OCI-LY7 (cell line): Measurements from ENCODE around the gene MOB3B. TPM values are rescaled to one million over a fixed set of nuclear protein-coding genes. Genes with fewer than 3 reads are reported as not detected.

Source experiments
- BruUV-seq: library from RNA; stranded (reverse); fragments of 400-500 nt; replicated peaks from 2 replicates; lab custom pipeline; 2021; lab: Mats Ljungman, UMichigan
- CTCF ChIA-PET: fragments of 300-600 bp; sonication (Branson Sonifier 250); formaldehyde crosslinking; loops from one replicate; lab custom pipeline; 2022; ENCODE audit warnings: antibody characterized with exemption; ENCODE audit not compliant: unreplicated experiment; lab: Charles Lee
- POLR2A ChIA-PET: fragments of 300-600 bp; sonication (Branson Sonifier 250); formaldehyde crosslinking; loops from one replicate; lab custom pipeline; 2022; ENCODE audit warnings: antibody characterized with exemption; lab: Charles Lee
- DNase-seq: peaks from one replicate; pipeline ENCODE4 v3.0.0-alpha.2; 2015; ENCODE audit warnings: low spot score
- H2AFZ ChIP-seq: fragments of 200-600 bp; sonication (generic), shearing (Covaris generic); 2 replicates; pipeline ENCODE4 v1.6.1; 2014; ENCODE audit warnings: mild to moderate bottlenecking, antibody characterized with exemption, low read length, moderate library complexity
- H3K27ac ChIP-seq: fragments of 200-600 bp; sonication (generic); 2 replicates; pipeline ENCODE4 v1.5.1; 2014; ENCODE audit warnings: mixed run types, low read depth, mild to moderate bottlenecking, moderate library complexity, low read length, inconsistent platforms; ENCODE audit not compliant: poor library complexity, severe bottlenecking
- H3K36me3 ChIP-seq: fragments of 200-600 bp; sonication (generic); 2 replicates; pipeline ENCODE4 v1.6.1; 2014; ENCODE audit warnings: mild to moderate bottlenecking, antibody characterized with exemption, low read length, moderate library complexity, mixed read lengths; ENCODE audit not compliant: insufficient read depth
- H3K4me1 ChIP-seq: fragments of 200-600 bp; sonication (generic); 2 replicates; pipeline ENCODE4 v1.5.1; 2014; ENCODE audit warnings: mild to moderate bottlenecking, low read length; ENCODE audit not compliant: insufficient read depth, poor library complexity, severe bottlenecking
- H3K4me2 ChIP-seq: fragments of 200-600 bp; sonication (generic); 2 replicates; pipeline ENCODE4 v1.6.1; 2014; ENCODE audit warnings: mild to moderate bottlenecking, low read length
- H3K4me3 ChIP-seq: fragments of 200-600 bp; sonication (generic); 2 replicates; pipeline ENCODE4 v1.5.1; 2014; ENCODE audit warnings: mild to moderate bottlenecking, low read depth, low read length; ENCODE audit not compliant: poor library complexity, severe bottlenecking
- H3K79me2 ChIP-seq: fragments of 200-600 bp; sonication (generic); 2 replicates; pipeline ENCODE4 v1.6.1; 2016; ENCODE audit warnings: low read depth, mild to moderate bottlenecking, low read length, moderate library complexity, mixed read lengths; ENCODE audit not compliant: insufficient read depth
- H3K9me2 ChIP-seq: fragments of 200-600 bp; sonication (generic); 2 replicates; pipeline ENCODE4 v1.6.1; 2016; ENCODE audit warnings: mild to moderate bottlenecking, low read length, mixed read lengths; ENCODE audit not compliant: insufficient read depth
- H3K9me3 ChIP-seq: fragments of 200-600 bp; sonication (generic); 2 replicates; pipeline ENCODE4 v1.6.1; 2014; ENCODE audit warnings: mild to moderate bottlenecking, mixed run types, low read length, mixed read lengths
- H4K20me1 ChIP-seq: fragments of 200-600 bp; sonication (generic); 2 replicates; pipeline ENCODE4 v1.6.1; 2014; ENCODE audit warnings: mild to moderate bottlenecking, antibody characterized with exemption, low read length, moderate library complexity, mixed read lengths; ENCODE audit not compliant: insufficient read depth
- EZH2phosphoT487 ChIP-seq: fragments of 200-600 bp; sonication (generic); IDR thresholded peaks from 2 replicates; pipeline ENCODE4 v1.6.1; 2018; ENCODE audit warnings: low read depth, borderline replicate concordance, mild to moderate bottlenecking, mixed run types, antibody characterized with exemption, low read length, moderate library complexity, mixed read lengths
- intact Hi-C: fragments of 100-400 bp; cut with micrococcal nuclease; formaldehyde crosslinking; loops from one replicate; pipeline ENCODE4 v1.10.0; 2022; ENCODE audit not compliant: unreplicated experiment
- total RNA-seq, 2 experiments: library from RNA; depleted of rRNA in 1 of 2; stranded (reverse); fragments of >200 nt in 1 of 2; shearing (Covaris generic) in 1 of 2; gene quantifications; 2 replicates each; pipeline ENCODE4 v1.2.3, GENCODE V29; 2014 to 2022
- TF ChIP-seq, protein P1 (sequence below): fragments of 200-600 bp; sonication (generic); conservative IDR thresholded peaks from 2 replicates; pipeline ENCODE4 v1.5.1; 2014; ENCODE audit warnings: mild to moderate bottlenecking, antibody characterized with exemption, low read length, moderate library complexity, mixed read lengths

The MOB3B gene
- total RNA-seq, 2 experiments from 2014 or later = 0.04 TPM; not detected in 1

DNA sequence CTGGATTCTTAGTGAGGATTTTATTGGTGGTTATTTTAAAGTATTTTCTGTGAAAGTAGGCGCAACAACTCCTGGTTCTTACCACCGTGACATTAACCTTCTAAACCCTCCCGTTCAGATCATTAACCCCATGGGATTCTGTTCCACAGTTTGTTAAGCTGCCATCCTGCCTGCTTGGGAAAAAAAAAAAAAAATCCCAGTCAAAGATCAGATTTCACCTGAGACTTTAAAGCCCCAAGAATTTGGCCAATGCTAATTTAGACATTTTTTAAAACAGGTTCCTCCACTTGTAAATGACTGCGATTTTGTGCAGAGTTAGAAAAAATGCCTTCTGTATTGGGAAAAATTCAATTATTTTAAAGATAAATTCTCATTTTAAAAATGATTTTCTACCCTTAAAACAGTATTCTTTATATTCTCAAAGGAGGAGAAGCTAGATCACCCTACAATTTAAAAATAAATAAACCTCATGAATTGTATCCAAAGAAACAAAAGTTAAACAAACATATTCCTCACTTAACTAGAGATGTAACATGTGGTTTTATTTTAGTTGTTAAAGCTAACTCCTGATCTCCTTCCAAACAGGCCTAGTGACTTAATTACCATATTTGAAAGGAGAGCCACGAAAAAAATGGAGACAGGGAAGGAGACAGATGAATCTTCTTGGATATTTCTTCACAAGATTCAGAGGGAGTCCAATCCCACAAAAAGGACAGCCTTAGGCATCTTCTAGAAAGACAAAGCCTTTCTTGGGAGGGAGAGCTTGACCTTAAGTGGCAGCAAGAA lies 98.7 kb downstream of the MOB3B start:
- H3K9me3 ChIP-seq = no peaks in the 10 kb centered on the region
- ChIA-PET POLR2A (interaction anchor here (0.6 kb wide), 1 partner anchor 154 kb away, joined by 3 read pairs; no protein-coding TSS in a partner anchor), CTCF (no interaction called here)
- intact Hi-C loops = no loop called here
- H3K4me2 ChIP-seq = no peak overlapping the region
- H3K79me2 ChIP-seq = no peaks in the 10 kb centered on the region
- no TSS peak for BruUV-seq
- H3K4me1 ChIP-seq = no peaks in the 10 kb centered on the region
- no peaks in the 10 kb centered on the region for H3K36me3 ChIP-seq
- H3K4me3 ChIP-seq = no peak overlapping the region
- TF ChIP-seq, protein P1, sequence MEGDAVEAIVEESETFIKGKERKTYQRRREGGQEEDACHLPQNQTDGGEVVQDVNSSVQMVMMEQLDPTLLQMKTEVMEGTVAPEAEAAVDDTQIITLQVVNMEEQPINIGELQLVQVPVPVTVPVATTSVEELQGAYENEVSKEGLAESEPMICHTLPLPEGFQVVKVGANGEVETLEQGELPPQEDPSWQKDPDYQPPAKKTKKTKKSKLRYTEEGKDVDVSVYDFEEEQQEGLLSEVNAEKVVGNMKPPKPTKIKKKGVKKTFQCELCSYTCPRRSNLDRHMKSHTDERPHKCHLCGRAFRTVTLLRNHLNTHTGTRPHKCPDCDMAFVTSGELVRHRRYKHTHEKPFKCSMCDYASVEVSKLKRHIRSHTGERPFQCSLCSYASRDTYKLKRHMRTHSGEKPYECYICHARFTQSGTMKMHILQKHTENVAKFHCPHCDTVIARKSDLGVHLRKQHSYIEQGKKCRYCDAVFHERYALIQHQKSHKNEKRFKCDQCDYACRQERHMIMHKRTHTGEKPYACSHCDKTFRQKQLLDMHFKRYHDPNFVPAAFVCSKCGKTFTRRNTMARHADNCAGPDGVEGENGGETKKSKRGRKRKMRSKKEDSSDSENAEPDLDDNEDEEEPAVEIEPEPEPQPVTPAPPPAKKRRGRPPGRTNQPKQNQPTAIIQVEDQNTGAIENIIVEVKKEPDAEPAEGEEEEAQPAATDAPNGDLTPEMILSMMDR = no peak
- no peak for TF ChIP-seq EZH2phosphoT487
- H4K20me1 ChIP-seq = no peaks in the 10 kb centered on the region
- H2AFZ ChIP-seq = no peak overlapping the region
- H3K9me2 ChIP-seq = no peaks in the 10 kb centered on the region
- no peak overlapping the region for H3K27ac ChIP-seq
- DNase-seq = no peak

DNA sequence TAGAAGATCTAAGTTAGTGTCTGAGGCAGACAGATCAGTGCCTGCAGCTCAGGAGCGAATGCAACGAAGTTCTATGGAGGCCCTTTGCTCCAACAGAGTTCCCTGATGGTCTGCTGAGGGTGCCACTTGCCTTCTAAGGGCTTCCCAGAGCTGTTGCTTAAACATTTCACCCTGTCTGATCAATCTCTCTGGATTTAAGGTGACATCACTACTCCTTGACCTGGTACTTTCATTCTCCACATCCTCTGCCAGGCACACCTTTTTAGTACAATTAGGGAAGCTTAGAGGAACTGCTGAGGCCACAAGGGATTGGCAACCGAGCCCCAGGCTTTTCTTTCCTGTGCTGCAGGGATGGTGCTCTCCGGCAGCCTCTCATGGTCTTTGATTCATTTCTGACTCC lies 99.7 kb downstream of the MOB3B start:
- POLR2A ChIA-PET = no interaction called here
- no peak overlapping the region for H3K27ac ChIP-seq
- DNase-seq = no peak
- H4K20me1 ChIP-seq = no peaks in the 10 kb centered on the region
- no peaks in the 10 kb centered on the region for H3K9me3 ChIP-seq
- no TSS peak for BruUV-seq
- H3K36me3 ChIP-seq = no peaks in the 10 kb centered on the region
- H3K9me2 ChIP-seq = no peaks in the 10 kb centered on the region
- CTCF ChIA-PET = no interaction called here
- no peak for TF ChIP-seq EZH2phosphoT487
- TF ChIP-seq, protein P1 = no peak
- H3K4me1 ChIP-seq = no peaks in the 10 kb centered on the region
- no peak overlapping the region for H3K4me3 ChIP-seq
- no peak overlapping the region for H2AFZ ChIP-seq
- no peak overlapping the region for H3K4me2 ChIP-seq
- intact Hi-C loops = loop anchor here (10.0 kb wide), 1 partner anchor 95 kb away; no protein-coding TSS in a partner anchor
- H3K79me2 ChIP-seq = no peaks in the 10 kb centered on the region

DNA sequence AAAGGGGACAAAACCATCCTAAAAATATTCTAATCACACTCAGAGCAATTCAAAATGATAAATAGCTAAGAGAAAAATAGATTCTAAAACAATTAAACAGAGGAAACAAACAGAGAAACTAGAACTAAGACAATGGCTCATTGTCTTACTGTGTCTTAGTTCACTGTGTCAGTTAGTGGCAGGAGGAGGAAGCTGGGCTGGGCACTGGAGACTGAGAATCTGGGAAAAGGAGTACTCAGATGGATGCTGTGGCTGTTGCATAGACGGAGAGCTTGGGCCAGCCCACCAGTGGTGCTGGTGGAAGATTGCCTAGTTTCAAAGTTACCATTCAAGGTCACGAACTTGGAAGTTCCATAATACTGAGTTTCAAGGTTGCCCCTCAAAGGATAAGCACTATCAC lies 100.2 kb downstream of the MOB3B start:
- POLR2A ChIA-PET = no interaction called here
- no TSS peak for BruUV-seq
- CTCF ChIA-PET = no interaction called here

More for the DNA sequence above, 100.2 kb downstream of the MOB3B start:
- TF ChIP-seq EZH2phosphoT487 = no peak
- TF ChIP-seq, protein P1 = no peak
- Histone ChIP-seq H3K4me1 (no peaks in the 10 kb centered on the region), H3K36me3 (no peaks in the 10 kb centered on the region), H3K4me3 (no peak overlapping the region), H3K4me2 (no peak overlapping the region), H3K9me3 (no peaks in the 10 kb centered on the region), H4K20me1 (no peaks in the 10 kb centered on the region), H3K27ac (no peak overlapping the region), H2AFZ (no peak overlapping the region), H3K79me2 (no peaks in the 10 kb centered on the region), H3K9me2 (no peaks in the 10 kb centered on the region)
- intact Hi-C loops = loop anchor here (10.0 kb wide), 1 partner anchor 95 kb away; no protein-coding TSS in a partner anchor
- DNase-seq = no peak
